Smooth muscle cell (in vitro differentiated cells): ENCODE data around the gene GALNT14. TPM values are rescaled to one million over a fixed set of nuclear protein-coding genes. Genes with fewer than 3 reads are reported as not detected.
A peak's percentile ranks its signal among the peaks of the same experiment; 100 is the strongest.

Experiments
- DNase-seq: peaks from one replicate; lab custom pipeline; 2025; ENCODE audit not compliant: unreplicated experiment; lab: John Stamatoyannopoulos, UW
- H2AFZ ChIP-seq: fragments of 200-600 bp; sonication (generic); 2 replicates; pipeline ENCODE4 v1.6.0; 2016; ENCODE audit warnings: antibody characterized with exemption, low read depth, mild to moderate bottlenecking
- H3F3A ChIP-seq: fragments of 200-600 bp; sonication (generic); 2 replicates; pipeline ENCODE4 v1.6.0; 2017; ENCODE audit warnings: antibody characterized with exemption, low read depth
- H3K27ac ChIP-seq: fragments of 200-600 bp; sonication (generic); 2 replicates; pipeline ENCODE4 v1.5.1; 2016; ENCODE audit warnings: low read depth, mild to moderate bottlenecking
- H3K27me3 ChIP-seq: fragments of 200-600 bp; sonication (generic); 2 replicates; pipeline ENCODE4 v1.6.1; 2016; ENCODE audit warnings: low read depth, mild to moderate bottlenecking
- H3K36me3 ChIP-seq: fragments of 200-600 bp; sonication (generic); 2 replicates; pipeline ENCODE4 v1.5.1; 2016; ENCODE audit warnings: low read depth
- H3K4me1 ChIP-seq: fragments of 200-600 bp; sonication (generic); 2 replicates; pipeline ENCODE4 v1.5.1; 2016; ENCODE audit warnings: low read depth
- H3K4me2 ChIP-seq: fragments of 200-600 bp; sonication (generic); 2 replicates; pipeline ENCODE4 v1.6.0; 2016; ENCODE audit warnings: mild to moderate bottlenecking
- H3K4me3 ChIP-seq: fragments of 200-600 bp; sonication (generic); 2 replicates; pipeline ENCODE4 v1.5.1; 2016; ENCODE audit warnings: mild to moderate bottlenecking
- H3K79me2 ChIP-seq: fragments of 200-600 bp; sonication (generic); 2 replicates; pipeline ENCODE4 v1.6.0; 2016; ENCODE audit warnings: low read depth, mild to moderate bottlenecking
- H3K9ac ChIP-seq: fragments of 200-600 bp; sonication (generic); 2 replicates; pipeline ENCODE4 v1.6.0; 2016; ENCODE audit warnings: low read depth
- H3K9me3 ChIP-seq: fragments of 200-600 bp; sonication (generic); replicated peaks from 2 replicates; pipeline ENCODE4 v1.5.1; 2016; ENCODE audit warnings: low read depth
- H4K20me1 ChIP-seq: fragments of 200-600 bp; sonication (generic); 2 replicates; pipeline ENCODE4 v1.6.0; 2016; ENCODE audit warnings: low read depth
- WGBS: methylation state at CpG from one replicate; pipeline ENCODE4 v1.1.7; 2016; ENCODE audit warnings: low lambda C conversion rate; 5-methylcytosine and 5-hydroxymethylcytosine counted together
- polyA plus RNA-seq: library from polyadenylated mRNA; unstranded; fragments of >200 nt; fragmentation: Nextera tagmentation; extraction: Ambion mirVana; gene quantifications from 2 replicates; pipeline ENCODE4 v1.2.1, GENCODE V29; 2016
- total RNA-seq: library from RNA; depleted of rRNA; stranded (reverse); fragments of >200 nt; gene quantifications from 2 replicates; pipeline ENCODE4 v1.2.3, GENCODE V29; 2014
- TF ChIP-seq, protein P1 (sequence below): fragments of 200-600 bp; sonication (generic); IDR thresholded peaks from 2 replicates; pipeline ENCODE4 v1.5.1; 2017; ENCODE audit warnings: borderline replicate concordance, mild to moderate bottlenecking, antibody characterized with exemption; ENCODE audit not compliant: insufficient read depth, poor library complexity, severe bottlenecking

The GALNT14 gene
- total and polyA plus RNA-seq, 2 experiments from 2014 or later = 0.63 to 1.0 TPM

DNA sequence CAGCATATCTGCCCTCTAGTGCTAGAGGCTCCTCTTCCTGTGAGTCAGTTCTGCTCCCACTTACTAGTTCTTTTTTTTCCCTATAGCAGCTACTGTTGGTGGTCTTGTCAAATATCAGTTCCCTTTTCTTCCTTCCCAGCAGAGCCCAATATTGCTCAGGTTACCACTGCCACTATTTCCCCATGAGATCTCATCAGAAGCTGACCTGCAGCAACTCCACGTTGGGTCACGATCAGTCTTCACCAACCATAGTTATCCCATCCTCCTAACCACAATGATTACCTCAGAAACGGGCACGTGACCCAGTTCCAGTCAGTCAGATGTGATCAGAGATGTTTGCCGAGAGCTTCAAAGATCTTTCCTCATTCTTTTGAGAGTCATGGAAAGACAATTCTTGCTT lies 271.3 kb downstream of the GALNT14 start:
- H3K4me2 ChIP-seq = no peak overlapping the region
- WGBS = 95% methylated on average over 5 of the region's 5 CpGs

DNA sequence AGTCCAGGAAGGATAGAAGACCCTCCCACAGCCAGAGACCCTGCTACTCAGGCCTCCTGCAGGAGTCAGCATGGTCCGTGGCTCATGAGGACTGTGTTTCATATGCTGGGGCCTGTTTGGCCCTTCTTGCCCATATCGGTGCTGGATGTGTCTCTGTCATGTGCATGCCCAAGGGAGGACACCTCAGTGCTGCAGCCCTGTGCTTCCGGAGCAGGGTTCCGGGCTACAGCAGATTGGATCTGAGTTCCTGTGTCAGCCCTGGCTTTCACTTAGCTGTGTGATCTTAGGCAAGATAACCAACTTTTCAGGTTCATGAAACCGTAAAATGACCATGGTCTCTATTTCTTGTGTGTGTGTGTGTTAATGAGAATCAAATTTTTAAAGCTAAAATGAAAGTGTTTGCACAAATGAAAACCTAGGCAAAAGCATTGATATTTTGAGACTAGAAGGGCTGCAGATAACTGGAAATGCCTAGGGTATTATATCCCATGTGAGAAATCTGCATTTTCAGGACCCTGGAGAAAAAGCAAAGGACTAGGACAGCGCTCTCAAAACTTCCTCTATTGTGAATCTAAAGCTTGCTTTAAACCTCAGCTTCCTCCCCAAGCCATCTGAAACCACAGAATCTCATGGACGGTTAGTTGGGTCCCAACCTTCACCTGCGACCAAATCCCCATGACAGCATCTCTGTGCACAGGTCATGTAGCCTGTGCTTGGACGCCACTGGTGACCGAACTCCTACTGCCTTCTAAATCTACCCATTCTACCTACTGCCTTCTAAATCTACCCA lies 272.2 kb downstream of the GALNT14 start:
- no peak overlapping the region for H2AFZ ChIP-seq
- H3K4me1 ChIP-seq = no peaks in the 10 kb centered on the region
- H3K4me2 ChIP-seq = no peak overlapping the region
- no peaks in the 10 kb centered on the region for H3K36me3 ChIP-seq
- H3F3A ChIP-seq = no peaks in the 10 kb centered on the region
- TF ChIP-seq, protein P1, sequence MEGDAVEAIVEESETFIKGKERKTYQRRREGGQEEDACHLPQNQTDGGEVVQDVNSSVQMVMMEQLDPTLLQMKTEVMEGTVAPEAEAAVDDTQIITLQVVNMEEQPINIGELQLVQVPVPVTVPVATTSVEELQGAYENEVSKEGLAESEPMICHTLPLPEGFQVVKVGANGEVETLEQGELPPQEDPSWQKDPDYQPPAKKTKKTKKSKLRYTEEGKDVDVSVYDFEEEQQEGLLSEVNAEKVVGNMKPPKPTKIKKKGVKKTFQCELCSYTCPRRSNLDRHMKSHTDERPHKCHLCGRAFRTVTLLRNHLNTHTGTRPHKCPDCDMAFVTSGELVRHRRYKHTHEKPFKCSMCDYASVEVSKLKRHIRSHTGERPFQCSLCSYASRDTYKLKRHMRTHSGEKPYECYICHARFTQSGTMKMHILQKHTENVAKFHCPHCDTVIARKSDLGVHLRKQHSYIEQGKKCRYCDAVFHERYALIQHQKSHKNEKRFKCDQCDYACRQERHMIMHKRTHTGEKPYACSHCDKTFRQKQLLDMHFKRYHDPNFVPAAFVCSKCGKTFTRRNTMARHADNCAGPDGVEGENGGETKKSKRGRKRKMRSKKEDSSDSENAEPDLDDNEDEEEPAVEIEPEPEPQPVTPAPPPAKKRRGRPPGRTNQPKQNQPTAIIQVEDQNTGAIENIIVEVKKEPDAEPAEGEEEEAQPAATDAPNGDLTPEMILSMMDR = no peak
- H3K27me3 ChIP-seq = no peaks in the 10 kb centered on the region
- 91% methylated on average over 10 of the region's 10 CpGs for WGBS
- H4K20me1 ChIP-seq = no peaks in the 10 kb centered on the region
- H3K4me3 ChIP-seq = no peak overlapping the region
- H3K79me2 ChIP-seq = no peaks in the 10 kb centered on the region
- no peaks in the 10 kb centered on the region for H3K9me3 ChIP-seq
- no peak overlapping the region for H3K27ac ChIP-seq
- DNase-seq = no peak
- no peak overlapping the region for H3K9ac ChIP-seq

More for the DNA sequence above, 271.3 kb downstream of the GALNT14 start:
- peaks cover 5% of the 10 kb centered on the region for H3K4me1 ChIP-seq
- H3K4me3 ChIP-seq = no peak overlapping the region
- H4K20me1 ChIP-seq = no peaks in the 10 kb centered on the region
- H3K79me2 ChIP-seq = no peaks in the 10 kb centered on the region
- H3K27me3 ChIP-seq = no peaks in the 10 kb centered on the region
- no peaks in the 10 kb centered on the region for H3K36me3 ChIP-seq
- no peak overlapping the region for H3K9ac ChIP-seq
- H2AFZ ChIP-seq = no peak overlapping the region
- no peak for DNase-seq
- TF ChIP-seq, protein P1 = no peak
- no peaks in the 10 kb centered on the region for H3K9me3 ChIP-seq
- H3K27ac ChIP-seq = no peak overlapping the region
- H3F3A ChIP-seq = no peaks in the 10 kb centered on the region

DNA sequence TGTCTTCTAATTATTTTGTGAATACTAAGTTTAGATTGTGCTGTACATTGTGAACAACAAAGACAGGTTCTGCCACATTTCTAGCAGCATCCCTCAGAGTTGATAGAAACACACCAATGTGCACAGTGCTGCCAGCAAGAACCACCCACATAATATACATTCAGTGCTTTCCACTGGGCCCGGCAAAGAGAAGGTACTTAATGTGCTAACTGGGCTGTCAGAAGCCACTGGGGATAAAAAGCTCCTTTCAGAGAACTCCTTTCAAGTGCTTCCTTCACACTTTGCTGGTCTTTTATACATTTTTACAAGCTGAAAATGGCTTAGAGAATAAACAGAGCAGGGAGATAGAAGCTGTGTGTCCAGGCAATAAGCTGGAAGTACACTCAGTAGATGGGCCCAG lies 273.0 kb downstream of the GALNT14 start:
- Histone ChIP-seq H3K9me3 (no peaks in the 10 kb centered on the region), H3K36me3 (no peaks in the 10 kb centered on the region), H3F3A (no peaks in the 10 kb centered on the region), H3K79me2 (no peaks in the 10 kb centered on the region), H3K4me2 (no peak overlapping the region), H3K4me1 (no peaks in the 10 kb centered on the region), H3K27me3 (no peaks in the 10 kb centered on the region), H3K4me3 (no peak overlapping the region), H3K9ac (no peak overlapping the region), H3K27ac (no peak overlapping the region), H2AFZ (no peak overlapping the region), H4K20me1 (no peaks in the 10 kb centered on the region)
- WGBS = 0% methylated on average over 1 of the region's 1 CpG
- no peak for DNase-seq
- TF ChIP-seq, protein P1 = no peak

DNA sequence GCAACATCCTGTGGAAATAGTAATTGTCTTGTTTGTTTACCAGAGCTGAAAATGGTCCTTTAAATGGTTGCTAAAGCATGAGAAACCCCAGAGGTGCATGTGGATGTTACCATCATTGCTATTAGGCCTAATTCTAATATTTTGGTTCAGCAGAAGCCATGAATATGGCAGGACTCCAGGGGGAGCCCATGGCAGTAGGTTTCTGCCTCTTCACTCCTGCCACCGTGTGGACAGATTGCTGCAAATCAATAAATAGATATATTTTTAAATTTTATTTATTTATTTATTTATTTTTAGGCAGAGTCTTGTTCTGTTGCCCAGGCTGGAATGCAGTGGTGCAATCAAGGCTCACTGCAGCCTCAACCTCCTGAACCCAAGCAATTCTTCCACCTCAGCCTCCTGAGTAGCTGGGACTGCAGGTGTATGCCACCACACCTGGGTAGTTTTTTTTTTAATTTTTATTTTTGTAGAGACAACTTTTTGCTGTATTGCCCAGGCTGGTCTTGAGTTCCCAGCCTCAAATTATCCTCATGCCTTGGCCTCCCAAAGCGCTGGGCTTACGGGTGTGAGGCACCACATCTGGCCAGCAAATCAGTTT lies 276.1 kb downstream of the GALNT14 start:
- H3K4me3 ChIP-seq = no peak overlapping the region
- H3K36me3 ChIP-seq = no peaks in the 10 kb centered on the region
- no peak overlapping the region for H2AFZ ChIP-seq
- no peaks in the 10 kb centered on the region for H3K79me2 ChIP-seq
- TF ChIP-seq, protein P1 = peak; percentile 89
- H3K27ac ChIP-seq = no peak overlapping the region
- H3F3A ChIP-seq = no peaks in the 10 kb centered on the region
- H3K9ac ChIP-seq = no peak overlapping the region
- 50% methylated on average over 3 of the region's 3 CpGs for WGBS
- H3K4me2 ChIP-seq = no peak overlapping the region
- H3K9me3 ChIP-seq = no peaks in the 10 kb centered on the region
- H3K4me1 ChIP-seq = no peaks in the 10 kb centered on the region
- DNase-seq = no peak
- no peaks in the 10 kb centered on the region for H4K20me1 ChIP-seq
- H3K27me3 ChIP-seq = no peaks in the 10 kb centered on the region
